Endodermal cell (in vitro differentiated cells): ENCODE measurements around the gene RPH3AL. TPM values are rescaled to one million over a fixed set of nuclear protein-coding genes. Genes with fewer than 3 reads are reported as not detected.

Experiments
- DNase-seq: peaks from one replicate; pipeline ENCODE4 v3.0.0-alpha.2; 2017
- H3K27ac ChIP-seq: 2 replicates; pipeline ENCODE4 v1.5.1; 2013; ENCODE audit warnings: mild to moderate bottlenecking, low read depth, low read length, moderate library complexity
- H3K27me3 ChIP-seq: 2 replicates; pipeline ENCODE4 v1.6.1; 2013; ENCODE audit warnings: mild to moderate bottlenecking, low read length, moderate library complexity; ENCODE audit not compliant: insufficient read depth, control insufficient read depth, poor library complexity, severe bottlenecking
- H3K36me3 ChIP-seq: 2 replicates; pipeline ENCODE4 v1.7.0; 2013; ENCODE audit warnings: mild to moderate bottlenecking, low read length, moderate library complexity; ENCODE audit not compliant: control insufficient read depth, insufficient read depth
- H3K4me1 ChIP-seq: one replicate; pipeline ENCODE4 v1.7.0; 2013; ENCODE audit warnings: low read length; ENCODE audit not compliant: control insufficient read depth, insufficient read depth
- H3K4me3 ChIP-seq: 2 replicates; pipeline ENCODE4 v1.5.1; 2013; ENCODE audit warnings: mild to moderate bottlenecking, low read length, moderate library complexity
- H3K9ac ChIP-seq: 2 replicates; pipeline ENCODE4 v1.6.1; 2013; ENCODE audit warnings: mild to moderate bottlenecking, low read length, moderate library complexity; ENCODE audit not compliant: poor library complexity, severe bottlenecking; ENCODE audit errors: extremely low read depth
- H3K9me3 ChIP-seq: 2 replicates; pipeline ENCODE4 v1.6.1; 2013; ENCODE audit warnings: mild to moderate bottlenecking, low read length, moderate library complexity; ENCODE audit not compliant: control insufficient read depth
- H3K27ac Mint-ChIP-seq: 2 replicates; pipeline ENCODE4 v1.8.0; 2020; ENCODE audit warnings: mixed read lengths
- H3K27me3 Mint-ChIP-seq: 2 replicates; pipeline ENCODE4 v1.8.0; 2021; ENCODE audit warnings: mild to moderate bottlenecking, mixed read lengths; ENCODE audit not compliant: insufficient read depth
- H3K36me3 Mint-ChIP-seq: 2 replicates; pipeline ENCODE4 v1.8.0; 2020; ENCODE audit warnings: low read depth, mixed read lengths
- H3K4me1 Mint-ChIP-seq: 2 replicates; pipeline ENCODE4 v1.8.0; 2020; ENCODE audit warnings: mixed read lengths
- H3K4me3 Mint-ChIP-seq: 2 replicates; pipeline ENCODE4 v1.8.0; 2020; ENCODE audit warnings: mild to moderate bottlenecking, moderate library complexity, mixed read lengths
- H3K9me3 Mint-ChIP-seq: 2 replicates; pipeline ENCODE4 v1.8.0; 2020; ENCODE audit warnings: mild to moderate bottlenecking, mixed read lengths
- CTCF ChIP-seq: fragments of 200-600 bp; sonication (generic); conservative IDR thresholded peaks from 2 replicates; pipeline ENCODE4 v1.5.0; 2021; ENCODE audit warnings: antibody characterized with exemption, mild to moderate bottlenecking
- WGBS, 2 experiments: methylation state at CpG; one replicate each; pipeline versions ENCODE4 v1.1.5 to v1.1.7; 2013; ENCODE audit warnings: missing lambda C conversion rate in 2 of 2, mixed read lengths in 1 of 2; ENCODE audit not compliant: insufficient coverage in 1 of 2, insufficient read length in 1 of 2; 5-methylcytosine and 5-hydroxymethylcytosine counted together
- total RNA-seq, 2 donors: library from RNA; stranded (reverse); fragmentation: NEBNext Ultra II Directional in 1 of 2; extraction: Animal tissue kit (Norgen Biotek cat#: 25700) in 1 of 2; gene quantifications; 2 replicates in 1 of 2; 3 replicates in 1 of 2; pipeline ENCODE4 v1.2.1, GENCODE V29; 2021

RPH3AL gene
- total RNA-seq, 2 donors from 2014 or later = 14.7 to 16.9 TPM

GRCh38 chr17:393806-394717, 41.5 kb upstream of the RPH3AL start:
- H3K9ac ChIP-seq = no peak overlapping the region
- no peaks in the 10 kb centered on the region for H3K9me3 ChIP-seq
- no peak overlapping the region for H3K4me3 ChIP-seq
- H3K4me1 ChIP-seq = no peaks in the 10 kb centered on the region
- no peaks in the 10 kb centered on the region for H3K27me3 ChIP-seq
- Mint-ChIP-seq H3K9me3 (no peaks in the 10 kb centered on the region), H3K27ac (no peak overlapping the region), H3K27me3 (peaks cover 9% of the 10 kb centered on the region), H3K4me3 (no peak overlapping the region), H3K36me3 (no peaks in the 10 kb centered on the region), H3K4me1 (no peaks in the 10 kb centered on the region)
- no peak overlapping the region for H3K27ac ChIP-seq
- no peak for TF ChIP-seq CTCF
- no peaks in the 10 kb centered on the region for H3K36me3 ChIP-seq
- 89 to 92% methylated on average over 15 to 19 of the region's 19 CpGs for WGBS, 2 experiments
- DNase-seq = no peak

- no peak for DNase-seq
- no peaks in the 10 kb centered on the region for H3K9me3 ChIP-seq
- H3K9me3 Mint-ChIP-seq = peaks cover 4% of the 10 kb centered on the region
- peaks cover 23% of the 10 kb centered on the region for H3K27me3 Mint-ChIP-seq
- no peak overlapping the region for H3K9ac ChIP-seq
- 79 to 83% methylated on average over 11 of the region's 11 CpGs for WGBS, 2 experiments
- no peaks in the 10 kb centered on the region for H3K4me1 ChIP-seq
- no peak overlapping the region for H3K4me3 ChIP-seq
- H3K27me3 ChIP-seq = peaks cover 12% of the 10 kb centered on the region
- no peak overlapping the region for H3K4me3 Mint-ChIP-seq
- no peaks in the 10 kb centered on the region for H3K36me3 ChIP-seq
- no peak overlapping the region for H3K27ac Mint-ChIP-seq
- H3K27ac ChIP-seq = no peak overlapping the region
- no peak for TF ChIP-seq CTCF
- H3K4me1 Mint-ChIP-seq = no peaks in the 10 kb centered on the region
- no peaks in the 10 kb centered on the region for H3K36me3 Mint-ChIP-seq
These were observed 39.2 kb upstream of the RPH3AL start for GRCh38 chr17:391850-392249.

GRCh38 chr17:390025-390424, 37.4 kb upstream of the RPH3AL start:
- no peak for DNase-seq
- peaks cover 28% of the 10 kb centered on the region for H3K27me3 Mint-ChIP-seq
- H3K9me3 Mint-ChIP-seq = peaks cover 4% of the 10 kb centered on the region
- Histone ChIP-seq H3K4me3 (no peak overlapping the region), H3K9ac (no peak overlapping the region), H3K4me1 (no peaks in the 10 kb centered on the region), H3K36me3 (no peaks in the 10 kb centered on the region), H3K27me3 (peaks cover 23% of the 10 kb centered on the region), H3K27ac (no peak overlapping the region), H3K9me3 (no peaks in the 10 kb centered on the region)
- no peaks in the 10 kb centered on the region for H3K36me3 Mint-ChIP-seq
- WGBS, 2 experiments = 89 to 91% methylated on average over 5 to 12 of the region's 12 CpGs
- no peak overlapping the region for H3K27ac Mint-ChIP-seq
- no peaks in the 10 kb centered on the region for H3K4me1 Mint-ChIP-seq
- TF ChIP-seq CTCF = no peak
- no peak overlapping the region for H3K4me3 Mint-ChIP-seq
